WERI-Rb-1 (cell line): Measurements from ENCODE around the gene UGGT1.

ENCODE experiments used
- DNase-seq: peaks from one replicate; pipeline ENCODE4 v3.0.0-alpha.2; 2020
- H3K27ac ChIP-seq: fragments of 250-450 bp; sonication (Bioruptor Pico); 2 replicates; pipeline ENCODE4 v1.5.1; 2020; ENCODE audit warnings: mild to moderate bottlenecking, moderate library complexity
- H3K27me3 ChIP-seq: fragments of 250-450 bp; sonication (Bioruptor Pico); 2 replicates; pipeline ENCODE4 v1.5.1; 2021; ENCODE audit warnings: mild to moderate bottlenecking, low read depth, moderate library complexity; ENCODE audit not compliant: insufficient read depth, severe bottlenecking
- H3K36me3 ChIP-seq: fragments of 250-450 bp; sonication (Bioruptor Pico); 2 replicates; pipeline ENCODE4 v1.5.1; 2020; ENCODE audit warnings: mild to moderate bottlenecking, moderate library complexity
- H3K4me3 ChIP-seq: 2 replicates; pipeline ENCODE4 v1.5.1; 2011; ENCODE audit warnings: low read depth, mild to moderate bottlenecking, control low read depth, low read length
- H3K9me3 ChIP-seq: fragments of 250-450 bp; sonication (Bioruptor Pico); 2 replicates; pipeline ENCODE4 v1.5.1; 2021; ENCODE audit warnings: mild to moderate bottlenecking, moderate library complexity; ENCODE audit not compliant: severe bottlenecking
- CTCF ChIP-seq: IDR thresholded peaks from 2 replicates; pipeline ENCODE4 v1.5.1; 2011; ENCODE audit warnings: low read depth, mild to moderate bottlenecking, control low read depth, inconsistent platforms, low read length

The UGGT1 gene

GRCh38 chr2:128153786-128154185 is 62.8 kb downstream of the UGGT1 start:
- Histone ChIP-seq H3K36me3 (peaks cover 69% of the 10 kb centered on the region), H3K27ac (no peak overlapping the region), H3K27me3 (no peaks in the 10 kb centered on the region), H3K9me3 (no peaks in the 10 kb centered on the region), H3K4me3 (no peak overlapping the region)
- no peak for DNase-seq
- TF ChIP-seq CTCF = no peak

- Histone ChIP-seq H3K9me3 (no peaks in the 10 kb centered on the region), H3K27me3 (no peaks in the 10 kb centered on the region), H3K36me3 (peaks cover 67% of the 10 kb centered on the region), H3K4me3 (no peak overlapping the region), H3K27ac (no peak overlapping the region)
- DNase-seq = no peak
- no peak for TF ChIP-seq CTCF
Observed at GRCh38 chr2:128154225-128154624, 63.2 kb downstream of the UGGT1 start.

GRCh38 chr2:128155970-128156369 is 65.0 kb downstream of the UGGT1 start:
- Histone ChIP-seq H3K27ac (no peak overlapping the region), H3K36me3 (peaks cover 73% of the 10 kb centered on the region), H3K9me3 (no peaks in the 10 kb centered on the region), H3K27me3 (no peaks in the 10 kb centered on the region), H3K4me3 (no peak overlapping the region)
- no peak for DNase-seq
- TF ChIP-seq CTCF = no peak

GRCh38 chr2:128156812-128157211 is 65.8 kb downstream of the UGGT1 start:
- Histone ChIP-seq H3K27me3 (no peaks in the 10 kb centered on the region), H3K9me3 (no peaks in the 10 kb centered on the region), H3K36me3 (peaks cover 72% of the 10 kb centered on the region), H3K27ac (no peak overlapping the region), H3K4me3 (no peak overlapping the region)
- TF ChIP-seq CTCF = no peak
- no peak for DNase-seq

- peaks cover 75% of the 10 kb centered on the region for H3K36me3 ChIP-seq
- no peak for DNase-seq
- H3K4me3 ChIP-seq = no peak overlapping the region
- H3K27ac ChIP-seq = no peak overlapping the region
- H3K9me3 ChIP-seq = no peaks in the 10 kb centered on the region
- no peaks in the 10 kb centered on the region for H3K27me3 ChIP-seq
- TF ChIP-seq CTCF = no peak
Observed at GRCh38 chr2:128157644-128158043, 66.6 kb downstream of the UGGT1 start.

- DNase-seq = no peak
- Histone ChIP-seq H3K27me3 (no peaks in the 10 kb centered on the region), H3K4me3 (no peak overlapping the region), H3K9me3 (no peaks in the 10 kb centered on the region), H3K27ac (no peak overlapping the region), H3K36me3 (peaks cover 74% of the 10 kb centered on the region)
- no peak for TF ChIP-seq CTCF
Observed at GRCh38 chr2:128158176-128158575, 67.2 kb downstream of the UGGT1 start.
